Lung (tissue), 12 donors: ENCODE data around the gene PRR14L. TPM values are rescaled to one million over a fixed set of nuclear protein-coding genes. Genes with fewer than 3 reads are reported as not detected.

Experiments used
- ATAC-seq: fragments of 200-7000 bp; cut with Tn5 transposase; one replicate; pipeline ENCODE4 v1.9.1; 2020; ENCODE audit warnings: moderate number of reproducible peaks; ENCODE audit not compliant: insufficient read depth, low FRiP score
- DNase-seq, 3 donors: peaks; one replicate each; pipeline ENCODE4 v3.0.0-alpha.2; 2013 to 2017
- H3K27ac ChIP-seq, 2 donors: one replicate each; pipeline ENCODE4 v1.5.1; 2013; ENCODE audit warnings: mild to moderate bottlenecking in 2 of 2, moderate library complexity in 2 of 2, control low read depth in 1 of 2, inconsistent platforms in 1 of 2, low read depth in 1 of 2, low read length in 1 of 2
- H3K27me3 ChIP-seq, 3 donors: one replicate each; pipeline ENCODE4 v1.5.1; 2013; ENCODE audit warnings: low read length in 2 of 3; ENCODE audit not compliant: control insufficient read depth in 3 of 3, insufficient read depth in 3 of 3
- H3K36me3 ChIP-seq, 4 donors: one replicate each; pipeline ENCODE4 v1.5.1; 2013; ENCODE audit warnings: low read length in 4 of 4, mild to moderate bottlenecking in 1 of 4, moderate library complexity in 1 of 4; ENCODE audit not compliant: control insufficient read depth in 4 of 4, insufficient read depth in 4 of 4
- H3K4me1 ChIP-seq, 5 donors: one replicate each; pipeline ENCODE4 v1.5.1; 2013; ENCODE audit warnings: low read length in 5 of 5, mild to moderate bottlenecking in 2 of 5, moderate library complexity in 1 of 5; ENCODE audit not compliant: control insufficient read depth in 5 of 5, insufficient read depth in 5 of 5
- H3K4me3 ChIP-seq: one replicate; pipeline ENCODE4 v1.5.1; 2013; ENCODE audit warnings: mild to moderate bottlenecking, control low read depth, moderate library complexity
- H3K9ac ChIP-seq, 2 donors: one replicate each; pipeline ENCODE4 v1.5.1; 2013; ENCODE audit warnings: low read length in 2 of 2, control low read depth in 1 of 2; ENCODE audit not compliant: insufficient read depth in 1 of 2
- H3K9me3 ChIP-seq, 4 donors: one replicate each; pipeline ENCODE4 v1.5.1; 2013; ENCODE audit warnings: low read length in 3 of 4, mild to moderate bottlenecking in 1 of 4, moderate library complexity in 1 of 4; ENCODE audit not compliant: control insufficient read depth in 4 of 4, insufficient read depth in 3 of 4
- CTCF ChIP-seq: IDR thresholded peaks from 2 replicates; pipeline ENCODE4 v1.5.1; 2012; ENCODE audit warnings: mild to moderate bottlenecking; ENCODE audit errors: control extremely low read depth, extremely low read depth
- WGBS, 2 donors: extraction: QIAGEN DNeasy Blood & Tissue Kit; methylation state at CpG; one replicate each; pipeline ENCODE4 v1.1.7; 2013; 5-methylcytosine and 5-hydroxymethylcytosine counted together
- polyA plus RNA-seq, 2 donors: library from polyadenylated mRNA; stranded (reverse); fragments of 200-250 nt; gene quantifications; one replicate each; pipeline ENCODE4 v1.2.1, GENCODE V29; 2013
- total RNA-seq, 2 donors: library from RNA; depleted of rRNA in 1 of 2; stranded (reverse); fragments of >200 nt in 1 of 2; gene quantifications; one replicate each; pipeline ENCODE4 v1.2.1, GENCODE V29; 2014 to 2021
- donor health status: control.
- donor health status: control.
- donor health status: Bipolar disorder and iron deficiency.
- donor health status: healthy.
- donor health status: DM: yes; HTN: yes; CAD: no.

Gene PRR14L
- total and polyA plus RNA-seq, 4 donors: 7.4 to 44.3 (median 23.4) TPM

- no peak overlapping the region for H3K4me3 ChIP-seq
- no peaks in the 10 kb centered on the region for H3K27me3 ChIP-seq
- H3K9me3 ChIP-seq: no peaks in the 10 kb centered on the region
- ATAC-seq: no peak
- H3K27ac ChIP-seq: no peak overlapping the region
- no peak for TF ChIP-seq CTCF
- H3K36me3 ChIP-seq: peaks cover 0 to under 1% (median 0%) of the 10 kb centered on the region in 4 donors
- WGBS, 2 donors: 11 to 24% methylated on average over 2 of the region's 2 CpGs
- DNase-seq: peak in 1 of 3 donors; percentile 21
- peak overlapping the region in 1 of 2 donors; percentile 78 for H3K9ac ChIP-seq
- peaks cover 6 to 38% (median 13%) of the 10 kb centered on the region in 5 donors for H3K4me1 ChIP-seq
These were observed 1.4 kb downstream of the PRR14L start for GRCh38 chr22:31748490-31748889.

- TF ChIP-seq CTCF: no peak
- peaks cover 0 to 4% (median 2%) of the 10 kb centered on the region in 4 donors for H3K36me3 ChIP-seq
These were observed 2.5 kb downstream of the PRR14L start for GRCh38 chr22:31747441-31747840.

GRCh38 chr22:31743871-31744270, 6.1 kb downstream of the PRR14L start:
- H3K9ac ChIP-seq: no peak overlapping the region
- H3K4me1 ChIP-seq: peaks cover 0 to 15% (median 9%) of the 10 kb centered on the region in 5 donors
- 85 to 97% methylated on average over 7 of the region's 7 CpGs for WGBS, 2 donors
- no peaks in the 10 kb centered on the region for H3K9me3 ChIP-seq
- H3K4me3 ChIP-seq: no peak overlapping the region
- no peak for TF ChIP-seq CTCF
- H3K27me3 ChIP-seq: no peaks in the 10 kb centered on the region
- H3K27ac ChIP-seq: no peak overlapping the region
- H3K36me3 ChIP-seq: peaks cover 0 to 8% (median 3%) of the 10 kb centered on the region in 4 donors
- ATAC-seq (no peak), DNase-seq (no peak)

More at GRCh38 chr22:31747441-31747840, 2.5 kb downstream of the PRR14L start:
- no peak overlapping the region for H3K27ac ChIP-seq
- DNase-seq (no peak), ATAC-seq (no peak)
- H3K9ac ChIP-seq: peak overlapping the region in 1 of 2 donors; percentile 78
- H3K9me3 ChIP-seq: no peaks in the 10 kb centered on the region
- 64 to 86% methylated on average over 4 of the region's 4 CpGs for WGBS, 2 donors
- no peaks in the 10 kb centered on the region for H3K27me3 ChIP-seq
- peaks cover 2 to 28% (median 13%) of the 10 kb centered on the region in 5 donors for H3K4me1 ChIP-seq
- no peak overlapping the region for H3K4me3 ChIP-seq

GRCh38 chr22:31742682-31743081, 7.2 kb downstream of the PRR14L start:
- Histone ChIP-seq H3K4me3 (no peak overlapping the region), H3K9me3 (no peaks in the 10 kb centered on the region), H3K36me3 (peaks cover 0 to 9% (median 6%) of the 10 kb centered on the region in 4 donors), H3K9ac (no peak overlapping the region), H3K27ac (no peak overlapping the region), H3K4me1 (peaks cover 0 to 5% (median 2%) of the 10 kb centered on the region in 5 donors), H3K27me3 (no peaks in the 10 kb centered on the region)
- WGBS, 2 donors: 96 to 97% methylated on average over 2 of the region's 2 CpGs
- ATAC-seq: no peak
- TF ChIP-seq CTCF: no peak
- no peak for DNase-seq
